HCT116 (cell line): ENCODE data around the gene FBXL13.

Experiments
- CTCF ChIP-seq, 3 experiments: fragments of 200-600 bp in 1 of 3; sonication (generic) in 1 of 3; IDR thresholded peaks in 2 of 3; conservative IDR thresholded peaks in 1 of 3; 2 replicates each; pipeline ENCODE4 v1.5.1; 2012 to 2017; ENCODE audit warnings: low read depth in 2 of 3, low read length in 2 of 3, antibody characterized with exemption in 1 of 3, borderline replicate concordance in 1 of 3, control low read depth in 1 of 3, mild to moderate bottlenecking in 1 of 3, mixed read lengths in 1 of 3, mixed run types in 1 of 3, moderate library complexity in 1 of 3; ENCODE audit not compliant: insufficient read depth in 1 of 3
- POLR2AphosphoS5 ChIP-seq: IDR thresholded peaks from 2 replicates; pipeline ENCODE4 v1.6.1; 2011; ENCODE audit warnings: mild to moderate bottlenecking, low read depth, low read length, moderate library complexity
- REST ChIP-seq: IDR thresholded peaks from 2 replicates; pipeline ENCODE4 v1.6.1; 2012; ENCODE audit warnings: low read depth
- YY1 ChIP-seq: IDR thresholded peaks from 2 replicates; pipeline ENCODE4 v1.6.1; 2011; ENCODE audit warnings: low read length, low read depth, moderate library complexity, mild to moderate bottlenecking; ENCODE audit not compliant: insufficient replicate concordance; ENCODE audit errors: extremely low read depth

- TF ChIP-seq CTCF (IDR thresholded peaks at IDR 0.05 in 2 of 3, conservative IDR thresholded peaks at IDR 0.05 in 1 of 3; ENCODE audit: borderline replicate concordance in 1 of 3, insufficient read depth in 1 of 3, low read depth in 2 of 3, low read length in 2 of 3) (no peak), REST (no peak), POLR2AphosphoS5 (no peak), YY1 (no peak)
These were observed 40.0 kb upstream of the FBXL13 start for GRCh38 chr7:103114576-103115008.
